ENCODE data around the gene COL15A1.

Gene COL15A1

GRCh38 chr9:98916660-98917059, 27.0 kb upstream of the COL15A1 start:
- no peak for DNase-seq (ENCODE audit: low read depth)

DNA sequence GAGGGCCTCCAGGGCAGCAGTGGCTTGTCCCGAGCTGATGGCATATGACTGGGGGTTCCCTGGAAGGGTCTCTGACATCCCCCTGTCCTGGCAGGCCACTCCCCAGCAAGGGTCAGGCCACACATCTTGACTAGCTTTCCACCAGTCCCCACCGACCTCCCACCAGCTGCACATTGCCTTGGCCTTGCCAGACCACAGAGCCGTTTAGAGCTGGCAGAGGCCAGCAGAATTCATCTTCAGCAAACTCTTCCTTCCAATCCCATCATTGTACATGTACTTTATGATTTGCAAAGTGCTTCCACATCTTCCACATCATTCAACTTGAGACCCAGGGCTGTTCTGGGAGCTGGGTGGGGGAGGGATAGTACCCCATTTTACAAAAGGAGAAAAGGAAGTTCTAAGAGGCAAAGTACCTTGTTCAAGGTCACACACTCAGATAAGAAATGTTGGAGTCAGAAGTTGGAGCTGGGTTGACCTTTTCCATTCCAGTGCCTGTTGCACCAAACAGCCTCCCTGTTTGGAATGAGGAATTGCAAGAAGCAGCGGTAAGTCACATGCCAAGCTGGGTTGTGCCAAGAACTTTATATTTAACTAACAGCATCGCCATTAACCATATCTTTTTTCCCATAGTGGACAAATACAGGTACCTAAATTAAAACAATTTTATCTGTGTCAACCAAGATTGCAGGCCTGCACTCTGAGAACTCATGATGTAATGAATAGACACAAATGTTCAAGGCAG, 25.8 kb upstream of the COL15A1 start:
- DNase-seq (ENCODE audit: low read depth), result no peak

GRCh38 chr9:98921732-98922131, 22.0 kb upstream of the COL15A1 start:
- no peak for DNase-seq (ENCODE audit: low read depth)

GRCh38 chr9:98922721-98923435, 20.8 kb upstream of the COL15A1 start:
- no peak for DNase-seq (ENCODE audit: low read depth)

DNA sequence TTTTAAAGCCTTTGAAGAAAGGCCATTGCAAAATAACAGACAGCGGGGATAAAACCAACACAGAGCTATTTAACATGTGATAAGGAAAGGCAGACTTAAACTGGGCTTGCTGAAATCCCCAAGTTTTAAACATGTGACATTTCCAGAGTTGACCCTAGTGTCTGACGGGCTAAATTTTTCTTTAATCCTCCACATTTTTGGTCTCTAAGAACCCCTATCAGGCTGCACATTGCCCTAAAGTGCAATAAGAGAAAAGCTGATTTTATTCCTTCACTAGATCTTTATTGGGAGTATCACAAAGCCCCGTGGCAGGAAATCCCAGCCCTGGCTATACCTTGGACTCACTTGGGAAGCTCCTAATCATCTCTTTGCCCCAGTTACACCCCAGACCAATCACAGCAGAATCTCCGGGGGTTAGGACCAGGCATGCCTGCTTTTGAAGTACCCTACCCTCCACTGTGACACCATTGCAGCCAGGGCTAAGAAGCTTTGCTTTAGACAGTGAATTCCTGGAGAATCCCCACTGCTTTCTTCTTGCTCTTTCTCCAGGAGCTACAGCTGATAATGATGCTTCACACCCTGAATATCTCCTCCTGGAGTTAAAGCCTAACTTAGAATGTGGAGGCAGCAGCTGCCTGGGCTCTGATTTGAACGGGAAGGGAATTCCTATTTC, 20.1 kb upstream of the COL15A1 start:
- DNase-seq (ENCODE audit: low read depth), result no peak

GRCh38 chr9:98924946-98925820, 18.5 kb upstream of the COL15A1 start:
- no peak for DNase-seq (ENCODE audit: low read depth)

- no peak for DNase-seq (ENCODE audit: low read depth)
Observed at GRCh38 chr9:98925956-98926355, 17.8 kb upstream of the COL15A1 start.

DNA sequence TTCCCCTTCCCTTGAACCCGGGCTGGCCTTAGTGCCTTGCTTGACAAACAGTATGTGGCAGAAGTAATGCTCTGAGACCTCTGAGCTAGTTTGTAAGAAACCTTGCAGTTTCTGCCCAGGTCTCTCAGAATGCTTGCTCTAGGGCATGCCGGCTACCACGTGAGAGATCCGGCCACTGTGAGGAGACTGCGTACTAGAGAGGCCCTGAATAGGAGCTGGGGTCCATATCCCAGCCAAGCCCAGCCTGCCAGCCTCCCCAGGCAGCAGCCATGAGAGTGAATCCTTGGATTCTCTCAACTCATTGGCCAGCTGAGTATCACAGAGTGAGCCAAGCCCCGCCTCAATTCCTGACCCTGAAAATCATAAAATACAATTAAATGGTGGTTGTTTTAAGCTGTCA, 16.0 kb upstream of the COL15A1 start:
- DNase-seq (ENCODE audit: low read depth), result no peak

- DNase-seq (ENCODE audit: low read depth), result no peak
Observed at GRCh38 chr9:98929071-98929470, 14.6 kb upstream of the COL15A1 start.

- no peak for DNase-seq (ENCODE audit: low read depth)
Observed at GRCh38 chr9:98929895-98930341, 13.8 kb upstream of the COL15A1 start.

DNA sequence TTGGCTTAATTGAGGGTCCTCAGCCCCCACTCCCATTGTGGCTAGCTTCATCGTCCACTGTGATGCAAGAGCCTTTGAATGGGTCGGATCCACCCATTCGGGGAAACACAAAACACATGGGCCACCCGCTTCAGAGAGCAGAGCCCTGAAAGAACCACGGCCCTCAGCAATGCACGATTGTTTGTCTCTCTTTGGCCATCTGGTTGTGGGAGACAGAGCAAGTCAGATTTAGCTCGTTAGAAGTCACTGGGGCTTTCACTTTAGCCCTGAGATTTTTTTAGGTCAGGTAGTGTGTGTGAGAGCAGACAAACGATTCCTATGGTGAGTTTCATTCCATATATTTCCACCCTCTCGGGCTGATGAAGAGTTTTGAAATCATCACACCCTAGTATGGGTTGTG, 12.9 kb upstream of the COL15A1 start:
- DNase-seq (ENCODE audit: low read depth), result no peak

DNA sequence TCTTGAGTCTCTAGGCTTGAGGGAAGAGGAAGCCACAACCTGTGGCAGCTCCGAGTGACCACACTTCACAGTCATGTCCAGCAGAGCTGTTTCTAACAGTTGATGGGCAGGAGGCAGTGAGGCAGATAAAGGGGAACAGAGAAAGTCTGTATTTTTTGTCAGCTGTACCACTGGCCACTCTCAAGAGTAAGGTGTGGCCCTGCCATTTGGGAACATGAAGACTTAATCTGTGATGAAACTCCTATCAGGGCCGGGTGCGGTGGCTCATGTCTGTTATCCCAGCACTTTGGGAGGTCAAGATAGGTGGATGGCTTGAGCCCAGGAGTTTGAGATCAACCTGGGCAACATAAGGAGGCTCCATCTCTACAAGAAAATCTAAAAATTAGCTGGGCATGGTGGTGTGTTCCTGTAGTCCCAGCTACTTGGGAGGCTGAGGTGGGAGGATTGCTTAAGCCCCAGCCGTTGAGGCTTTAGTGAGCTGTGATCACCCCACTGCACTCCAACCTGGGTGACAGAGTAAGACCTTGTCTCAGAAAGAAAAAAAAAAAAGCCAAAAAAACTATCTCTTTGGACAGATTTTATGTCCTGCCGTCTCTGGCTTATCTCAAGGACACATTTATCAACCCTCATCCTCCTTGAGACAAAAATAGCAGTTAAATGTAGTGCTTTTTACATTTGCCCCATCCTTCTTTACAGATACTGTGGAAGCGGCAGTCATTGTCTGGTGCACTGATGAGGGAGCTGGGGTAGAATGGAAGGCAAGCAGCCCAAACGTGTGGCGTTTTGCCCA, 11.9 kb upstream of the COL15A1 start:
- DNase-seq (ENCODE audit: low read depth), result no peak

GRCh38 chr9:98933185-98933584, 10.5 kb upstream of the COL15A1 start:
- no peak for DNase-seq (ENCODE audit: low read depth)

GRCh38 chr9:98933890-98934289, 9.8 kb upstream of the COL15A1 start:
- DNase-seq (ENCODE audit: low read depth), result no peak

DNA sequence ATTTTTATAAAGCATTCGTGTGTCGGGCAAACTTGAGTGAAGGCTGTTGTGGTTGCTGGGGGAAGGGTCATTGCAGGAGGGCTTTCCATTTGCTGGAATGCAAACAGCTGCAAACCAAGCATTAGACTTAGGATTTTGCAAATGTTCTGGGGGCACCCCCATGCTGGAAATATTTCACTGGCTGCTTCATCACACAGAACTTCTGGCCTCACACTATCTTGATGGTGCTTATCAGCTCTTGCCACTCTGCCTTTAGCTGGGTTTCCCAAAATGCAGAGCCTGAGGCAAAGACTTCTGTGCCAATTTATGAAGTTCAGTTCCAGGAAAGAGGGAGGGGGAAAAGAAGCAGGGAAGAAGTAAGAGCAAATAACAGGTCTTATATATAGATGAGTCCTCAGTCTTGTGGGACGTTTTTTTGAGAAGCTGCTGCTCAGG, 8.6 kb upstream of the COL15A1 start:
- no peak for DNase-seq (ENCODE audit: low read depth)

- DNase-seq (ENCODE audit: low read depth), result no peak
Observed at GRCh38 chr9:98940276-98940675, 3.4 kb upstream of the COL15A1 start.

GRCh38 chr9:98941946-98942523, 1.7 kb upstream of the COL15A1 start:
- no peak for DNase-seq (ENCODE audit: low read depth)

GRCh38 chr9:98942906-98943681, 613 bp upstream of the COL15A1 start:
- no peak for DNase-seq (ENCODE audit: low read depth)

DNA sequence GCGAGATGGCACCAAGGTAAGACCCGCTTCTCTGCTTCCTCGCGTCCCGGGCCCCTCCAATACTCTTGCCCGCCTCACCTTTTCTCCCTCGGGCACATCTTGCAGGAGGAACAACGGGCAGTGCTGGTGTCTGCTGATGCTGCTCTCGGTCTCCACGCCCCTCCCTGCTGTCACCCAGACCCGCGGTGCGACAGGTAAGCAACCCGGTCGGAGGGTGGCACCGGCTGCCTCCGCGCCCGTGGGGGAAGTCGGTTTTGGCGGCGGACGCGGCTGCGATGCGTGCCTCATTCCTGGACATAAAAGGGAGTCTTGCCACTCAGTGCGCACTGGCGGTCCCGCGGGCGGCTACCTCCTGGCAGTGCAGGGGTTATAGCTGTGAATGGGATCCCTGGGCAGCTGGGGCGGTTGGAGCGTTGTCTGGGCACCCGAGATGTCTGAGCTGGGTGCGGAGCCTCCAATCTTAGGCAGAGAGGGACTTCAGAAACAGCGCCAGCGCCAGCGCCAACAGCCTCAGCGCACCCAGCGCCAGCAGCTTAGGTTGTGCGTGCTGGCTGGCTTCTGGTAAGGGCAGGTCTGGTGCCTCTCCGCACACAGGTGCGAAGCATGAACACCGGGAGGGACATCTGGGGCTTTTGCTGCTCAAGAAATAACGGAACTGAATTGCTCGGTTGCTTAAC, 488 bp downstream of the COL15A1 start:
- no peak for DNase-seq (ENCODE audit: low read depth)

DNA sequence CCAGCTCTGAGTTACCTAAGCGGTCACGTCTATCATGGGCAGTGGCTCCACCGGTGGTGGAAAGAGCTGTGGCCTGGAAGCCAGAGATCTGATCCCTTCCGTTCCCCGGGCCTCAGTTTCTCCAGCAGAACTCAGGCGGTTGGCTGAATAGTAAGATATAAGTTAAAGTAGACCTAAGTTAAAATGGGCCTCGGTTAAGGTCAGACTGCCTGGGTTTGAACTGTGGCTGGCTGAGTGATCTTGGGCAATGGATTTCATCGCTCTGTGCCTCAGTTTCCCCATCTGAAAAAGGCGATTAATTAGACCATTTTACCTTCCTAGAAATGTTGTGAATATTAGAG, 997 bp downstream of the COL15A1 start:
- no peak for DNase-seq (ENCODE audit: low read depth)

All from non-pigmented ciliary epithelial cell (primary cell).